Measurements from ENCODE around the gene KNDC1.

Gene KNDC1

GRCh38 chr10:133115453-133115842, 44.6 kb upstream of the KNDC1 start:
- Histone ChIP-seq H2AK5ac (ENCODE audit: low read length, severe bottlenecking) (no peak overlapping the region), H3K4me1 (ENCODE audit: control insufficient read depth, insufficient read depth, low read depth, low read length) (no peaks in the 10 kb centered on the region), H2BK15ac (ENCODE audit: low read depth, poor library complexity, severe bottlenecking) (no peak overlapping the region), H2BK5ac (ENCODE audit: low read depth, low read length, poor library complexity, severe bottlenecking) (no peak overlapping the region), H4K91ac (ENCODE audit: low read length) (no peak overlapping the region), H3K79me1 (replicated peaks; ENCODE audit: low read length, poor library complexity, severe bottlenecking) (no peaks in the 10 kb centered on the region), H3K36me3 (ENCODE audit: control insufficient read depth in 1 of 2, insufficient read depth in 2 of 2, low read depth in 1 of 2, low read length in 2 of 2) (no peaks in the 10 kb centered on the region), H3K4ac (ENCODE audit: low read depth in 1 of 2, low read length in 2 of 2) (no peak overlapping the region), H3K9ac (ENCODE audit: low read length) (no peak overlapping the region), H3K14ac (ENCODE audit: low read length in 2 of 2) (no peak overlapping the region), H3K23ac (ENCODE audit: low read length in 2 of 2) (no peak overlapping the region), H2BK120ac (ENCODE audit: low read depth, low read length) (no peak overlapping the region), H3K4me2 (ENCODE audit: low read length, poor library complexity, severe bottlenecking) (no peak overlapping the region), H2AFZ (ENCODE audit: low read depth, low read length) (no peak overlapping the region), H3K27ac (ENCODE audit: low read length, poor library complexity, severe bottlenecking) (no peak overlapping the region), H4K8ac (ENCODE audit: low read length) (no peak overlapping the region), H3K4me3 (ENCODE audit: insufficient read depth in 1 of 2, low read depth in 1 of 2, low read length in 2 of 2) (no peak overlapping the region), H3K9me3 (ENCODE audit: control insufficient read depth, low read length) (peaks cover 16% of the 10 kb centered on the region), H2BK12ac (ENCODE audit: low read length in 2 of 2) (no peak overlapping the region), H3K18ac (ENCODE audit: low read depth in 1 of 2, low read length in 2 of 2) (no peak overlapping the region), H3K27me3 (ENCODE audit: control insufficient read depth in 1 of 2, insufficient read depth in 1 of 2, low read length in 2 of 2) (no peaks in the 10 kb centered on the region)
- WGBS = 77% methylated on average over 11 of the region's 13 CpGs
- DNase-seq = no peak

GRCh38 chr10:133115976-133116375, 44.0 kb upstream of the KNDC1 start:
- Histone ChIP-seq H3K14ac (ENCODE audit: low read length in 2 of 2) (no peak overlapping the region), H3K27me3 (ENCODE audit: control insufficient read depth in 1 of 2, insufficient read depth in 1 of 2, low read length in 2 of 2) (no peaks in the 10 kb centered on the region), H3K4ac (ENCODE audit: low read depth in 1 of 2, low read length in 2 of 2) (no peak overlapping the region), H3K9ac (ENCODE audit: low read length) (no peak overlapping the region), H3K23ac (ENCODE audit: low read length in 2 of 2) (no peak overlapping the region), H2AK5ac (ENCODE audit: low read length, severe bottlenecking) (no peak overlapping the region), H2BK15ac (ENCODE audit: low read depth, poor library complexity, severe bottlenecking) (no peak overlapping the region), H4K91ac (ENCODE audit: low read length) (no peak overlapping the region), H2BK5ac (ENCODE audit: low read depth, low read length, poor library complexity, severe bottlenecking) (no peak overlapping the region), H3K4me3 (ENCODE audit: insufficient read depth in 1 of 2, low read depth in 1 of 2, low read length in 2 of 2) (no peak overlapping the region), H2BK120ac (ENCODE audit: low read depth, low read length) (no peak overlapping the region), H3K27ac (ENCODE audit: low read length, poor library complexity, severe bottlenecking) (no peak overlapping the region), H2BK12ac (ENCODE audit: low read length in 2 of 2) (no peak overlapping the region), H3K36me3 (ENCODE audit: control insufficient read depth in 1 of 2, insufficient read depth in 2 of 2, low read depth in 1 of 2, low read length in 2 of 2) (no peaks in the 10 kb centered on the region), H2AFZ (ENCODE audit: low read depth, low read length) (no peak overlapping the region), H4K8ac (ENCODE audit: low read length) (no peak overlapping the region), H3K9me3 (ENCODE audit: control insufficient read depth, low read length) (peaks cover 16% of the 10 kb centered on the region), H3K18ac (ENCODE audit: low read depth in 1 of 2, low read length in 2 of 2) (no peak overlapping the region), H3K4me2 (ENCODE audit: low read length, poor library complexity, severe bottlenecking) (no peak overlapping the region), H3K4me1 (ENCODE audit: control insufficient read depth, insufficient read depth, low read depth, low read length) (no peaks in the 10 kb centered on the region), H3K79me1 (replicated peaks; ENCODE audit: low read length, poor library complexity, severe bottlenecking) (no peaks in the 10 kb centered on the region)
- WGBS = 71% methylated on average over 17 of the region's 17 CpGs
- no peak for DNase-seq

GRCh38 chr10:133116455-133116854, 43.6 kb upstream of the KNDC1 start:
- H4K8ac ChIP-seq (ENCODE audit: low read length) = no peak overlapping the region
- no peak for DNase-seq
- no peak overlapping the region for H2AK5ac ChIP-seq (ENCODE audit: low read length, severe bottlenecking)
- no peak overlapping the region for H3K18ac ChIP-seq (ENCODE audit: low read depth in 1 of 2, low read length in 2 of 2)
- H2BK5ac ChIP-seq (ENCODE audit: low read depth, low read length, poor library complexity, severe bottlenecking) = no peak overlapping the region
- no peak overlapping the region for H2AFZ ChIP-seq (ENCODE audit: low read depth, low read length)
- H3K9me3 ChIP-seq (ENCODE audit: control insufficient read depth, low read length) = peaks cover 16% of the 10 kb centered on the region
- no peak overlapping the region for H2BK120ac ChIP-seq (ENCODE audit: low read depth, low read length)
- H4K91ac ChIP-seq (ENCODE audit: low read length) = no peak overlapping the region
- H3K23ac ChIP-seq (ENCODE audit: low read length in 2 of 2) = no peak overlapping the region
- no peak overlapping the region for H3K4me3 ChIP-seq (ENCODE audit: insufficient read depth in 1 of 2, low read depth in 1 of 2, low read length in 2 of 2)
- no peaks in the 10 kb centered on the region for H3K27me3 ChIP-seq (ENCODE audit: control insufficient read depth in 1 of 2, insufficient read depth in 1 of 2, low read length in 2 of 2)
- no peak overlapping the region for H3K27ac ChIP-seq (ENCODE audit: low read length, poor library complexity, severe bottlenecking)
- H3K4me2 ChIP-seq (ENCODE audit: low read length, poor library complexity, severe bottlenecking) = no peak overlapping the region
- H3K9ac ChIP-seq (ENCODE audit: low read length) = no peak overlapping the region
- no peaks in the 10 kb centered on the region for H3K79me1 ChIP-seq (replicated peaks; ENCODE audit: low read length, poor library complexity, severe bottlenecking)
- no peak overlapping the region for H3K4ac ChIP-seq (ENCODE audit: low read depth in 1 of 2, low read length in 2 of 2)
- no peaks in the 10 kb centered on the region for H3K4me1 ChIP-seq (ENCODE audit: control insufficient read depth, insufficient read depth, low read depth, low read length)
- no peak overlapping the region for H2BK12ac ChIP-seq (ENCODE audit: low read length in 2 of 2)
- WGBS = 77% methylated on average over 14 of the region's 14 CpGs
- H3K14ac ChIP-seq (ENCODE audit: low read length in 2 of 2) = no peak overlapping the region
- H3K36me3 ChIP-seq (ENCODE audit: control insufficient read depth in 1 of 2, insufficient read depth in 2 of 2, low read depth in 1 of 2, low read length in 2 of 2) = no peaks in the 10 kb centered on the region
- H2BK15ac ChIP-seq (ENCODE audit: low read depth, poor library complexity, severe bottlenecking) = no peak overlapping the region

- H4K91ac ChIP-seq (ENCODE audit: low read length) = no peak overlapping the region
- H2AFZ ChIP-seq (ENCODE audit: low read depth, low read length) = no peak overlapping the region
- 87% methylated on average over 21 of the region's 21 CpGs for WGBS
- H3K36me3 ChIP-seq (ENCODE audit: control insufficient read depth in 1 of 2, insufficient read depth in 2 of 2, low read depth in 1 of 2, low read length in 2 of 2) = no peaks in the 10 kb centered on the region
- no peak overlapping the region for H3K23ac ChIP-seq (ENCODE audit: low read length in 2 of 2)
- H3K14ac ChIP-seq (ENCODE audit: low read length in 2 of 2) = no peak overlapping the region
- DNase-seq = no peak
- no peaks in the 10 kb centered on the region for H3K27me3 ChIP-seq (ENCODE audit: control insufficient read depth in 1 of 2, insufficient read depth in 1 of 2, low read length in 2 of 2)
- H3K4me3 ChIP-seq (ENCODE audit: insufficient read depth in 1 of 2, low read depth in 1 of 2, low read length in 2 of 2) = no peak overlapping the region
- H3K9ac ChIP-seq (ENCODE audit: low read length) = no peak overlapping the region
- no peak overlapping the region for H2BK5ac ChIP-seq (ENCODE audit: low read depth, low read length, poor library complexity, severe bottlenecking)
- H3K4me2 ChIP-seq (ENCODE audit: low read length, poor library complexity, severe bottlenecking) = no peak overlapping the region
- H3K4ac ChIP-seq (ENCODE audit: low read depth in 1 of 2, low read length in 2 of 2) = no peak overlapping the region
- no peak overlapping the region for H2BK120ac ChIP-seq (ENCODE audit: low read depth, low read length)
- H3K18ac ChIP-seq (ENCODE audit: low read depth in 1 of 2, low read length in 2 of 2) = no peak overlapping the region
- no peaks in the 10 kb centered on the region for H3K79me1 ChIP-seq (replicated peaks; ENCODE audit: low read length, poor library complexity, severe bottlenecking)
- no peak overlapping the region for H2BK15ac ChIP-seq (ENCODE audit: low read depth, poor library complexity, severe bottlenecking)
- H2BK12ac ChIP-seq (ENCODE audit: low read length in 2 of 2) = no peak overlapping the region
- H4K8ac ChIP-seq (ENCODE audit: low read length) = no peak overlapping the region
- no peak overlapping the region for H3K27ac ChIP-seq (ENCODE audit: low read length, poor library complexity, severe bottlenecking)
- no peaks in the 10 kb centered on the region for H3K4me1 ChIP-seq (ENCODE audit: control insufficient read depth, insufficient read depth, low read depth, low read length)
- H2AK5ac ChIP-seq (ENCODE audit: low read length, severe bottlenecking) = no peak overlapping the region
- peaks cover 16% of the 10 kb centered on the region for H3K9me3 ChIP-seq (ENCODE audit: control insufficient read depth, low read length)
Observed at GRCh38 chr10:133117036-133117687, 42.9 kb upstream of the KNDC1 start.
